ENCODE measurements around the gene SYPL2.

- TF ChIP-seq CTCF (conservative IDR thresholded peaks at IDR 0.05 in 1 of 2, IDR thresholded peaks at IDR 0.05 in 1 of 2; ENCODE audit: low read depth in 1 of 2, low read length in 2 of 2) (no peak), EZH2 (IDR thresholded peaks at IDR 0.05; ENCODE audit: low read length, missing control alignments) (no peak)
Observed at GRCh38 chr1:109476825-109477224, 10.5 kb downstream of the SYPL2 start.
